ENCODE results near the gene MPHOSPH6. TPM values are rescaled to one million over a fixed set of nuclear protein-coding genes. Genes with fewer than 3 reads are reported as not detected.
"Not testable (repeated sequence)": the region's sequence is repeated elsewhere in the genome, so short reads cannot be mapped to it uniquely, and the experiment has no call there.

The MPHOSPH6 gene, protein sequence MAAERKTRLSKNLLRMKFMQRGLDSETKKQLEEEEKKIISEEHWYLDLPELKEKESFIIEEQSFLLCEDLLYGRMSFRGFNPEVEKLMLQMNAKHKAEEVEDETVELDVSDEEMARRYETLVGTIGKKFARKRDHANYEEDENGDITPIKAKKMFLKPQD
- polyA plus RNA-seq (ENCODE audit: insufficient read length in 3 of 3): 10 to 100 TPM; 48.5 to 54.4 (median 49.6) TPM

DNA sequence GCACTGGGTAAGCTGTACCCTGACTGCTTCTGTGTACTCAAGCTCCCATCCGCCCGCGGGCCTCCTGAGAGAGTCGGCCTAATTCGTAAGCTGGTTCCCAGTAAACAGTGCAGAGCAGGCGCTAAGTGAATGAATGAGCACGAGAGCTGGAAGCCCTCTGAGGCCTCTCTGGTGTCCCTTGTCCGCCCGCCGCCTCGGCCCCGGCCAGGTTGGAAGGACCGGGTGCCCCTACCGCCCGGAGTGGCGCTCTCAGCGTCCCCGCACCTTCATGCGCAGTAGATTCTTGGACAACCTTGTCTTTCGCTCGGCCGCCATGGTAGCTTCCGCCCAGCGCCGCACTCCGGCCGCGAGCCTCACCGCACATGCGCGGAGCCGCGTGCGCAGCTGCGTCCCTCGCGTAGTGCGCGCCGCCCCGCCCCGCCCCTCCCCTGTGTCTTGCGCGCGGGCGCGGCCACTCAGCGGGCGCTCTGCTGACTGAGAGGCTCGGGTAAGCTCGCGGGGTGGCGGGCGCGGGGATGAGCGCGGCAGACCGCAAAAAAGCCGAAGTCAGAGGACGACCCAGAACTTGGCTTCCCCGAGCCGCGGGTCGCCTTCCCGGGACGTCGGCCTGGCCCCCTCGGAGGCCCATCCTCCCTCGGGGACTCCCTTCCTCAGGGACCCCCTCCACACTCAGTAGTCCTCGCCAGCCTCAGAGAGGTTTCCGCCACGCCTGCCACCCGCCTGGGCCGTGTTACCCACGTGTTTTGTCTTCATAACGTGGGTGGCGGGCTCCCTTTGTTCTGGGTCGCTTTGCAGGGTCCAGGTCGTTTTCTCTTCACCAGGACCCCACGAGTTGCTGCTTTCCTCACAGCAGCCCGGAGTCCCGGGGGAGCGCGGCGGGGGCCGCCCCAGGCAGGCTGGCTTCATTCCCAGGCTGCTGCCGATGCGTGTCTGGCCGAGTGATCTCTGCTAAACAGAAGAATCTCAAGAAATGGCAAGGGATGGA, at the start of gene MPHOSPH6:
Gene MPHOSPH6, minus strand, starts transcription at position 364 of the 985 bp plus-strand sequence. Its CDS starts 49 bp downstream, at position 315.
- peak; percentile 75 to 82 (median 79) for DNase-seq (ENCODE audit: low read depth in 3 of 3, low spot score in 2 of 3)

DNA sequence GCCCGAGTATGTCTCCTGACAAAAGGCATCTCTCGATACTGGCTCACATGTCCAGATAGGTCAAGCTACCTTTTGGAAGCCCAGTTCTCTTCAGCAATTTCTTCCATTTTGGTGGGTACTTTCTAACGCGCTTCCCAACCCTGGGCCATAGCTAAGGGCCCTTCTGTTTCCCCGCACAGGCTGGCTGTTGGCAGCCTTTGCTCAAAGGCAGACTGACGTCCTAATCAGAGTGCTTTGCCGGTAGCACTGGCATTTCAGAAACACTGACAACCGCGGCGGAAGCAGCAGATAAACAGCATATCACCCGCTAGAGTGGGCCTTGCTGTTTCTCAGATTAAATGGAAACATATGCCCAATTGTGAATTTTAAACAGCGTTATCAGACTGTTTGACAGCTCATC, 49.3 kb upstream of the MPHOSPH6 start:
- DNase-seq (ENCODE audit: low read depth in 3 of 3, low spot score in 2 of 3): no peak

DNA sequence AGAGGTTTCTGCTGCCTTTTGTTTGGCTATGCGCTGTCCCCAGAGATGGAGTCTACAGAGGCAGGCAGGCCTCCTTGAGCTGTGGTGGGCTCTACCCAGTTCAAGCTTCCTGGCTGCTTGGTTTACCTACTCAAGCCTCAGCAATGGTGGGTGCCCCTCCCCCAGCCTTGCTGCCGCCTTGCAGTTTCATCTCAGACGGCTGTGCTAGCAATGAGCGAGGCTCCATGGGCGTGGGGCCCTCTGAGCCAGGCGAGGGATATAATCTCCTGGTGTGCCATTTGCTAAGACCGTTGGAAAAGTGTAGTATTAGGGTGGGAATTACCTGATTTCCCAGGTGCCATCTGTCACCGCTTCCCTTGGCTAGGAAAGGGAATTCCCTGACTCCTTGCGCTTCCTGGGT, 39.3 kb upstream of the MPHOSPH6 start:
- not testable (repeated sequence) for DNase-seq (ENCODE audit: low read depth in 3 of 3, low spot score in 2 of 3)

DNA sequence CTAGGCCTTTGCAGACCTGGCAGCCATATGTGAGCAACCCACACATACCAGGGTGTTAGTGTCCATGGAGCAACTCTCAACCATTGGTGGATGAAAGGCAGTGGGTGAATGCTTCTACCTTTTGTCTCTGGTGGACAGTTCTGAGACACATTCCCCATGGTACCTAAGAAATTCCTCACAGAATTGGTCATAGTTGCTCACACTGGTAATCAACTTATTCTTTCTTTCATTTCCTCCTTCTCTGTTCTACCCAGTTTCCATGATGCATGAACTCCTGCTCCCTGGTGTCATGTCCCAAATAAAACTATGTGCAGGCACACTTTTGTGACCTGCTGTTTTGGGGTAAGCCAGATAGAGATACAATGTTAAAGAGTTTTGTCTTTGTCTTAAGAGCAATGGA, 33.2 kb upstream of the MPHOSPH6 start:
- DNase-seq (ENCODE audit: low read depth in 3 of 3, low spot score in 2 of 3): no peak

DNA sequence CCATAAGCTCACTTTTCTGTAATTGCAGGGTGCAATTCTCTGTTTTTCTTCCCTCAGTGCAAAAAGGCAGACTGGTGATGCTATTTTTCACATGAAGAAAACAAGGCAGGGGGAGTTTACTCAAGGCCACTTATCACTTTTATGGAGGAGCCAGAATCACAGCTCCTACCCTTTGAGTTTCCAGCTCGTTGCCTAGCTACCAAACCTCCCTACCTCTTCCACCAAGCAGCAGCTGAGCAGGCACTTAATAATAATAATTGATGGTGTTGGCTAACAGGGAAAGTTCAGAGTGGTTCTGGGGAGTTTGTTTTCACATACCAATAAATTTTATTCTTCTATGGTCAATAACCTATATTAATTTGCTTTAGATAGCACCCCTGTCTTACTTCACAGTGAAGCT, 31.9 kb upstream of the MPHOSPH6 start:
- DNase-seq (ENCODE audit: low read depth in 3 of 3, low spot score in 2 of 3): peak; percentile 41 to 72 (median 69)

DNA sequence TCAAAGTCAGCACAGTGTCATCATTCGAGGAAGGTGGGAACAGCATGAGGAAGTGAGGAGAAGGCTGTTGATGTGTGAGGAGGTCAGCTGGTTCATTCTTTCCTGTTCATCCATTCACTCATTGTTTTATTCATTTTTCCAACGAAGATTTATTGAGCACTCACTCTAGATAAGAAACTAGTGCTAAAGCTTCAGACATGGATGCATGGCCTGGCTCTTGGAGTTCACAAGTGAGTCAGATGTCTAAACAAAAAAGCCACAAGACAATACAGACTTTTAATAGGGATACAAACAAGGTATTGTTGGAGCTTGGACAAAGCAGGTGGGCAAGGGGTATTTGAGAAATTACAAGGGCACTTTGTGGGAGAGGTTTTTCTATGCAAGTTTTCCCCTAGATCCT, 31.3 kb upstream of the MPHOSPH6 start:
- DNase-seq (ENCODE audit: low read depth in 3 of 3, low spot score in 2 of 3): no peak

DNA sequence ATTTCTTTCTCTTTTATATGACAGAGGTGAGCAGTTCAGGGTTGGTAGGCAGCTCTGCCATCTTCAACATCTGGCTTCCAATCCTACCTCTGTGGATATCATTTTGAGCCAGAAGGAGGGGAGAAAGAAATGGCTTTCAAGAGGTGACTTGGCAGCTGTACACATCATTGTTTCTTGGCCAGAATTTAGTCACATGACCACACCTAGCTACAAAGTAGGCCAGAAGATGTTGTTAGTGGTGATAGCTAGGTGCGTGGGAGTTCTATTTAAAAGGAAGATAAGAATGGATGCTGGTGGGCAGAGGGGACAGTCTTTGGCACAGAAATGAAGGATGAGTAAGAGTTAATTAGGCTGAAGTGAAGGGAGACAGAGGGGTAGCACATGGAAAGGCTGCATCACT, 29.2 kb upstream of the MPHOSPH6 start:
- DNase-seq (ENCODE audit: low read depth in 3 of 3, low spot score in 2 of 3): no peak

DNA sequence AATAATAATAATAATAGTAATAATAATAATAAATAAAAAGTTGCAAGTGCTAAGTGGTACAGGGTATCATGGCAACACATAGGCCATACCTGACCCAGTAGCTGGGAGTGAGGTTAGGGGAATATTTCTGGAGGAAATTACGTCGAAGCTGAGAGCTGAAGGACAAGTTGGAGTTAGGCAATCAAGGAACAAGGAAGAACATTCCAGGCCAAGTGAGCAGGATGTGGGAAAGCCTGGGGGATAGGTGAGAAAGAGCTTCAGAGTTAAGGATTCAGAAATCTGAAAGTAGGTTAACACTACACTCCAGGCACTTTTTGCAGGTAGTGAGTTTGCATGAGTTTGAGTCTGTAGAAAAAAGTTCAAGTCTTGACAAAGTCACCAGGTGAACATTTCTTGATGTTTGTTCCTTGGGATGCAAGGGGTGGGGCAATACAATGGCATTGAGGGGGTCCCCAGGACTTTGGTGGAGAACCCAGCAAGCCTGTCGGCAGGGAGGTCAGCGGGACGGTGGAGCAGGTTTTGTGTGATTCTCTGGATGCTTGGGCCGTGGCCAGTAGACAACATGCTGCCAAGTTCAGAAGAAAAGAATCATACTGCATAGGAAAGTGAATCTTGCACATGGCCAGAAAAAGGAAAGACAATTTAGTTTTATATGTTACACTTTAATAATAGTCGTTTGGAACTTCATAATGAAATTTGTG, 27.7 kb upstream of the MPHOSPH6 start:
- DNase-seq (ENCODE audit: low read depth in 3 of 3, low spot score in 2 of 3): no peak

DNA sequence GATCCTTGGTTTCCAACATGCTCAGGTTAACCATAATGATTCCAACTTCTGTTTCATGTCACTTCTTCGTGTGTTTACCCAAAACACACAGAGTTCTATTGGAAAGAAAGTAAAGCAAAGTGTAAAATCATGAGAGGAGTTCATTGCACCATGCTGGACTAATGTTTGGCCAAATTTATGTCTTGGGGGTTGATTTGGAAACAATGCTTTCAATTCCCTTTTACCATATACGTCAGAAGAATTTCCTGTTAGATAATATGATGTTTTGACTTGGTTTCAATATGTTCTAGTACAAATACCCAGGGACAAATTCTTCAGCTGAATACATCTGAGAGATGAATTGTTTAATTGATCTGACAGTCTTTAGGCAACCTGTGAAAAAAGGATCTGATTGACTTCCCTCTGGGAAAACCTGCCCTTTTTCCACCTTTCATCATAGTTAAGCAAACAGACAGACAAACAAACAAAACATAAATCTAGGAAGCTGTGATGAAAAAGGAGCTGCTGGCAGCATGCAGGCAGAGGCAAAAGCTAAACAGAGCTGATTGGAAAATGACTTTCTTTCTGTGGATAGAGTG, 26.0 kb upstream of the MPHOSPH6 start:
- DNase-seq (ENCODE audit: low read depth in 3 of 3, low spot score in 2 of 3): no peak

DNA sequence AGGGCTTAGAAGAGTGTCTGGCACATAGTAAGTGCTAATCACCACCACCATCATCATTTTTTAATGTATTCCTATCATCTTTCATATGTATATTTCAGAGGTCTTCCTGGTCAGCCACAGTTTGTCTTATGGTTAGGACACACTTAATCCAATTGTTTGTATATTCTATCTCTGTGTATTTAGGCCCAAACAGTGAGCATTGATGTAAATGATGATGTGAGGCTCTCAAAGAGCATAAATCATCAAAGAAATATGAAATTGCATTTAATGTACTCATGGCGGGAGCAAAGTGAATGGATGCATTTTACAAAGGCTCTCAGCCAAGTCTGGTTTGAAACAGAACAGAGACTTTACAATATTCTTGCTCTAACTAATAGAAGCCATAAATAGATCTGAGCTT, 24.1 kb upstream of the MPHOSPH6 start:
- DNase-seq (ENCODE audit: low read depth in 3 of 3, low spot score in 2 of 3): no peak

DNA sequence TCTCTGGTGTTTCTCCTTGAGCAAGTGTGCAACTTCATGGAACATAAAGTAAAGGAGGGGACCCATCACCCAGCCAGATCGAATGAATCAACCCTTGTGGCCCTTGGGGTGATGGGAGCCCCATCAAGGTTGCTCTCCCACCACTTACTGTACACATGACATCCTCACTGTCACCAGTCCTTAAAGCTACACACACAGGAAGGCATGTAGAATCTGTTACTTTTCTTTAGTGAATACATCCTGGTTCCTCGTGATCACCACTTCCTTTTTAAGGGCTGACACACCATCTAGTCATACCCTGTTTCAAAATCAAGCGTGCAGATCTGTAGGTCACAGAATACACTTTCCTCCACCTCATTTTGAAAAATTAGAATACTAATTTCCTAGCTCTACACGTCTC, 22.6 kb upstream of the MPHOSPH6 start:
- no peak for DNase-seq (ENCODE audit: low read depth in 3 of 3, low spot score in 2 of 3)

DNA sequence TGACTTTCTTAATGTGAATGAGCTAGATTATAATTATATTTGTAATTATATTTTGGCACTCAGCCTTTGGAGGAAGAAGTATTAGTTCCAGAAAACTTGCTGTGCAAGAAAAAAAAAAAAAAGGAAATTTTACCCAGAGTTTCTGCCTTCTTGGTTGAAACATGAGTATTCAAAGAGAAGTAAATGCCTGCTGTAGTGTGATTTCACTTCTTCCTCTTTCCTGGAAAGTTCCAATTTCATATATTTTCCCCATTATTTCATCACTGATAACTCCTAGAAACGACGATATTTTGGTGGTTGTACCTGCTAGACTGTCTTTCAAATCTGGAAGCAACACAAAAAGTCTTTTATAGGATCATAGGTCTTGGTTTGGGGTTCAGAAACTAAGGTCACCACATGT, 20.4 kb upstream of the MPHOSPH6 start:
- DNase-seq (ENCODE audit: low read depth in 3 of 3, low spot score in 2 of 3): no peak

DNA sequence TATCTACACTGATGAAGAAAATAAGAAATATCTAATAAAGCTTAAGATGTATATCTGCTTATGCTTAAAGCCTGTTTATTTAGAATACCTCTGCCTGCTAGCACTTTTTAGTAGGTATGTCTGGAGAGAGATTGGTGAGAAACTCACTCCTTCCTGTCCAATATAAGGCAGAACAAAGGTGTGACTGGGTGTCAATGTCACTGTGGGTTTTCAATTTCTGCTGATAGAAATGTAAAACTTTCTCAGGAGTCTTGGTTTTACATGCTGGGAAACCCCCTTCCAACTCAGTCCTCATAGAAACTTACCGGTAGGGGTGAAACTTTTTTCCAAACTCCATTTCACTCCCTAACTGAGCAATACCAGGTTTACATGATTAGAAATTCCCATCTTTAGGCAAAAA, 17.8 kb upstream of the MPHOSPH6 start:
- DNase-seq (ENCODE audit: low read depth in 3 of 3, low spot score in 2 of 3): no peak

DNA sequence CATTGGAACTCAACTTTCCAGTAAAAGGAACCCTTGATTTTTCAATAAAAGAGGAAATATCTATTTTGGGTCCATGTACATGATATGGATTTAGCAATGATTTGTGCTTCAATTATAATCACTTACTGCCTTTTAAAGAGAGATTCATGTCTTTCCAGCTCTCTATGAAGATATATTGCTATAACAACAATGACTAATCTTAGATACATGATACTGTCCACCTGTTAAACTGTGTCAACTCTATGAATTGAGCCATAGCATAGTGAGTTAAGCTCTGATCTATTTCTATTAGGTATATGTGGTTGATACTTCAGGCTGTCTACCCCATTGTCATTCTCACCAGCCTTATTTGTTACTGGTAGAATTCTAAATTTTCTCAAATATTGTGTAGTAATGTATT, 15.0 kb upstream of the MPHOSPH6 start:
- no peak for DNase-seq (ENCODE audit: low read depth in 3 of 3, low spot score in 2 of 3)

DNA sequence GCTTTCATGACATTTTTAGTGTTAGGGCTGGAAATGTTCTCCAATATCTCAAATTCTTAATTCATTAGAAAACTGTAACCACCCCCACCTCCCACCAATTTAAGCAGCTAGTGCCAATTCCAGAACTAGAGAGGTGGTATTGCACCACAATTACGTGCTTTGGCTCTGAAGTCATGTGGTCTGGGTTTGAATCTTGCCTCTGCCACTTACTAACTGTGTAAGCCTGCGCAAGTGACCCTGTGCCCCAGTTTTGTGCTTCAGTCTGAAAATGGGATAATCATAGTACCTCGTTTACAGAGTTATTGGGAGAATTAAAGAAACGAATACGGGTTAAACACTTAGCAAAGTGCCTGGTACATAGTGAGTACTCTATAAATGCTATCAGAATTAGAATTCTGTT, 14.2 kb upstream of the MPHOSPH6 start:
- no peak for DNase-seq (ENCODE audit: low read depth in 3 of 3, low spot score in 2 of 3)

DNA sequence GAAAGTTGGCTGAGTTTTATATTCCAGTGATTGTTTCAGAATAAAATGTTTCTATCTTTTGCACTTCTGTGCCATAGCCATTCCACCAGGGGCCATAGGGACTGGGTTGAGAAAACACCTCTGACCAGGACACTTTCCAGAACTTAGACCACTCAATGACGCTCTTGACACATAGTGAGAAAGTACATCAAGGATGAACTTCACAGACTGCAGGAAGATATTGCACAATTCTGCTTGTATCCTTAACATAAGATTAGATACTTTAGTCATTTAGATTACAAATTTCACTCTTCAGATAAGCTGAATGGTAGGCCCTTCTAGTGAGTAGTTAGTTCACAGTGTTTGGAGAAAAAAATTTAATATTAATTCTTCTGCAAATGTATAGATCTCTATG, 13.0 kb upstream of the MPHOSPH6 start:
- DNase-seq (ENCODE audit: low read depth in 3 of 3, low spot score in 2 of 3): no peak

DNA sequence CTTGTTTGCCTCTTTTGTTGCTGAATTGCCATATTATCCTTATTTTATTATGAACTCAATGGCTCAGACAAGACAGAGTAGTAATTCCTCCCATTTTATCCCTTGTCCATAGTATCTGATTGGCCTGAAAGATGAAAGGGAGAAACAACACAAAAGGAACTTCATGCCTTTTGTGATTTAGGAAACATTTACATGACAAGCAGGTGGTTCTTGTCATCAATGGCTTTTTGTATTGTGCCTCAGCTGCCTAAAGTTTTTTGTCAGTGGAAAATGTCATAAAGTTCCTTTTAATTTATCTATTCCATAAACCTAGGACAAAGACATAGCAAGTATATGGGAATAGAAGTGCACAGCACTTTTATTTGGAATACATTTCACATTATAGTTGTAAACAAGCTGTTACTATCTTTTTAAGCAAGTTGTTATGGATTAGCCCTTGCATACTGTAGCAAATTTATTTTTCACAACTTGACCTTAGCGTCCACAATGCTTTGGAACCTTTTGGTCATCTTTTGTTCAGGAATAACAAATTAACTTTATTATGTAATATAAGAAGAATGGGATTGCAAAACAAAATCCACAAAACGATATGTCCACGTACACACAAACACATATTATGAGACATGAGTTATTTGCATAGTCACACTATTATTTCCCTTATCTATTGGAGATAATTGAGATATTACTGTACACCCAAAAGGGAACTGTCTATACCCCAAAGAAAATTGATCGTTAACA, 12.4 kb upstream of the MPHOSPH6 start:
- peak in 1 of 3 donors; percentile 36 for DNase-seq (ENCODE audit: low read depth in 3 of 3, low spot score in 2 of 3)

DNA sequence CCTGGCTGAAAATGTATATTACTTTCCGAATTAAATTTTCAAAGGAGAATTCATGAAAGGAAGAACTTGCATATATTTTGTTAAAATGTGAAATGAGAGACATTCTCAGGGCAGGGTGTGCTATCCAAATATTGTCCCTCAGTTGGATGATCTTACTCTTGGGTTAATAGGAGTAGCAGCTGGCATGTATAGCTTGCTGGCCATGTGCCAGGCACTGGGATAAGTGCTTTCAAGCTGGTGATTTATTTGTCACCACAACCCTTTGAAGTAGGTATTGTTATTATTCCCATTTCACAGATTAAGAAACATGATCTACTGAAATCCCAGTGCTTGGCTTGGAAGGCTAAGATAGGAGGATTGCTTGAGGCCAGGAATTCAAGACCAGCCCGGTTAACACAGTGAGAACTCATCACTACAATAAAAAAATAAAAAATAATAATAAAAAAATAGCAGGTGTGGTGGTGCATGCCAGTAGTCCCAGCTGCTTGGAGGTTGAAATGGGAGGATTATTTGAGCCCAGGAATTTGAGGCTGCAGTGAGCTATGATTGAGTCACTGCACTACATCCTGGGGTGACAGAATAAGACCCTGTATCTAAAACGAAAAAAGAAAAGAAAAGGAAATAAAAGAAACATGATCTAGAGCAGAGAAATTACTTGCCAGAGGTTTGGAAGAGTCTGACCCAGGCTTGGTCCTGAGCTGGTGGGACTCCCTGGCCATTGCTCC, 11.6 kb upstream of the MPHOSPH6 start:
- no peak for DNase-seq (ENCODE audit: low read depth in 3 of 3, low spot score in 2 of 3)

DNA sequence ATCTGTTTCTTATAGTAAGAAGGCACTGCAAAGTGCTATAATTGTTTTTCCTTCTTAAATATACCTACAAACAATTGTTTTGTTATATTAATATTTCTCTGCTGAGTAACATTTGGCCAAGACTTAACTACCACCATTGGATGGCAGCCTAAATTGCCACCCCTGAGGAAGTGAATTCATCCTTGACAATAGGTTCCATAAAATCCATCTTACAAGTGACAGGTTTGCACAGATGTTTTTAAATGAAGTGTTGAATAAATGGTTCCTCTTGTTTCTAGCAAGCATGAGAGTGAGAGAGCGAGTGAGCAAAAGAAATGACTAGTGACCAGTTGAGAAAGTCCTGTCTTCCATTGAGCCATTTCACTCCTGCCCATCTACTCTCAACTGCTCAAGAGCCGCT, 8.3 kb upstream of the MPHOSPH6 start:
- DNase-seq (ENCODE audit: low read depth in 3 of 3, low spot score in 2 of 3): no peak

DNA sequence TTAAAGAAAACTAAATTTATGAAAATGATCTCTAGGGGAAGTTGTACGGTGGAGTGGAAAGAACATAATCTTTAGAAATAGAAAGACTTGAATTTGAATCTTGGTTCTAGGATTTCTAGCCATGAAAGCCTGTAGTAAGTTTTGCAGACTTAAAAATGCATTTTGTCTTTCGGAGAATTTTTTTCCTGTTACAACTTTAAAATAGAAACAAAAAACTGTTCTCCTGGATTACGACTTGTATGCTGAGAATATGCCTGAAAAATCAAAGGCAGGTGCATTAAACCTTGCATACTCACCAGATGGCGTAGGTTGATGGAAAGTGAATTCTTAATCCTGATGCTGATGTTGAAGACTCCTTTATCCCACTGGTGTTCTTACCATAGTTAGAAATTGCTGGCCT, 7.5 kb upstream of the MPHOSPH6 start:
- no peak for DNase-seq (ENCODE audit: low read depth in 3 of 3, low spot score in 2 of 3)

Measured in right renal cortex interstitium (tissue), 3 donors.